Activated CD8-positive, alpha-beta memory T cell treated with anti-CD3 and anti-CD28 coated beads, Interleukin-2, amount 50 U/mL, for 4 hours (primary cell): Measurements from ENCODE around the gene THEM5.
"Not testable (repeated sequence)": the region's sequence is repeated elsewhere in the genome, so short reads cannot be mapped to it uniquely, and the experiment has no call there.

Experiments
- DNase-seq: peaks from one replicate; pipeline ENCODE4 v3.0.0-alpha.2; 2020

Gene THEM5, protein sequence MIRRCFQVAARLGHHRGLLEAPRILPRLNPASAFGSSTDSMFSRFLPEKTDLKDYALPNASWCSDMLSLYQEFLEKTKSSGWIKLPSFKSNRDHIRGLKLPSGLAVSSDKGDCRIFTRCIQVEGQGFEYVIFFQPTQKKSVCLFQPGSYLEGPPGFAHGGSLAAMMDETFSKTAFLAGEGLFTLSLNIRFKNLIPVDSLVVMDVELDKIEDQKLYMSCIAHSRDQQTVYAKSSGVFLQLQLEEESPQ

DNA sequence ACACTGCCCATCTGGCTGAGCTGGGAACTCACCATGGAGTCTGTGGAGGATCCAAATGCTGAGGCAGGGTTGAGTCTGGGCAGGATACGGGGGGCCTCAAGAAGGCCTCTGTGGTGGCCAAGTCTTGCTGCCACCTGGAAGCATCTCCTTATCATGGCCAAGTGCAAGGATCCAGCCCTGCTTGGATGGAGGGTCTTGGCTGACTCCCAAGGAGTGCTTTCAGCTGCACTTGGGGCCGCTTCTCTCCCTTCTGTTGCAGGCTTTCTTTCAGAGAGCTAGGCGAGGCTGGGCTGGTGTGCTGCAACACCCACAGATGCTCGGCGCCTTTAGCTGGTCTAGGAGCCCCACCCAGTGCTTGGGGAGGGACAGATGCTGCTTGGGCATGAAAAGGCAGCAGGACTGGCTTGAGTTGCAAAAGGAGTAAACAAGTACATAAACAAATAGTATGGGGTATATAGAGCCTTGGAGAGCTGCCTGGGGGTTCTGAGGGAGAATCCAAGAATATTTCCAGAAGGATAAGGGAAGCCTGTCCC is at the start of gene THEM5:
TSS of gene THEM5 (minus strand) at position 302 of the 533 bp plus-strand sequence. CDS start at position 155, 147 bp downstream.
- DNase-seq, result no peak

DNA sequence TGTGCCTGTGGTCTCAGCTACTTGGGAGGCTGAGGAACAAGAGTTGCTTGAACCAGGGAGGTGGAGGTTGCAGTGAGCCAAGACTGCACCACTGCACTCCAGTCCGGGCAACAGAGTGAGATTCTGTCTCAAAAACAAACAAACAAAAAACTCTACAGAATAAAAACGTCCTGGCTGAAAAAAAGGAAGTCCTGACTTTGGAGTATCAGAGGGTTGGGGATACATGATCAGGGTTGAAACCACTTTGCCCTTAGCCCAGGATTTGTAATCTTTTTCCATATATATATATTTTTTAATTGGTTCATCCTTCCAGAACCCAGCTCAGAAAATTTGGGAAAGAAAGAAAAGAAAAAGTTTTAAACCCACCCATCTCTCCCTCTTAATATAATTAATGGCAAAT is 49.3 kb upstream of the THEM5 start:
- DNase-seq, result no peak

DNA sequence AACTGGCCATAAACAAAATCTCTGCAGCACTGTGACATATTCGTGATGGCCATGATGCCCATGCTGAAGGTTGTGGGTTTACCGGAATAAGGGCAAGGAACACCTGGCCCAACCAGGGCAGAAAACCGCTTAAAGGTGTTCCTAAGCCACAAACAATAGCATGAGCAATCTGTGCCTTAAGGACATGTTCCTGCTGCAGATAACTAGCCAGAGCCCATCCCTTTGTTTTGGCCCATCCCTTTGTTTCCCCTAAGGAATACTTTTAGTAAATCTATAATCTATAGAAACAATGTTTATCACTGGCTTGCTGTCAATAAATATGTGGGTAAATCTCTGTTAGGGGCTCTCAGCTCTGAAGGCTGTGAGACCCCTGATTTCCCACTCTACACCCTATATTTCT is 47.3 kb upstream of the THEM5 start:
- not testable (repeated sequence) for DNase-seq

DNA sequence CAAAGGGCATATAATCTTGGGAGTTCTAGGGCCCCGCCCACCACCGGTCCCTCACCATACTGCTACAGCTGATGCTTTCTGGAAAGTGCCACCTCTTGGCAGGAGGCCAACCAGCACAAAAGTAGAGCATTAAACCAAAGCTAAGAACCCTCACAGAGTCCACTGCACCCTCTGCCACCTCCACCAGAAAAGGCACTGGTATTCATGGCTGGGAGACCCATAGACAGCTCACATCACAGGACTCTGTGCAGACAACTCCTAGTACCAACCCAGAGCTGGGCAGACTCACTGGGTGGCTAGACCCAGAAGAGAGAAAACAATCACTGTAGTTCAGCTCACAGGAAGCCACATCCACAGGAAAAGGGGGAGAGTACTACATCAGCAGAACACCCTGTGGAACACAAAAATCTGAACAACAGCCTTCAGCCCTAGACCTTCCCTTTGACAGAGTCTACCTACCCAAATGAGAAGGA is 45.0 kb upstream of the THEM5 start:
- DNase-seq, result peak; percentile 46

DNA sequence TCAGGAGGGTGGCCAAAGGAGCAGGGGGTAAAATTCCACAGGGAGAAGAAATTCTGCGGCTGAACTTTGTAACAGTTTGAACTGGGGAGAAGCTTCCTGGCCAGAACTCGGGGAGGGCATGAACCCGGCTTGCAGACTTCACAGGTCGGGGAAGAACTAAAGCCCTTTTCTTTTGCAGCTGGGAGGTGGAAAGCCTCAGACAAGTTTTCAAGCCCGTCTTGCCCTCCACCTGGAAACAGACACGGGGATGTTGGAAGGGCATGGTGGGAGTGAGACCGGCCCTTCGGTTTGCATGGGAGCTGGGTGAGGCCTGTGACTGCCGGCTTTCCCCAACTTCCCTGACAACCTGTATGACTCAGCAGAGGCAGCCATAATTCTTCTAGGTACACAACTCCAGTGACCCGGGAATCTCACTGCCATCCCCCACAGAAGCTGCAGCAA is 44.5 kb upstream of the THEM5 start:
- no peak for DNase-seq

DNA sequence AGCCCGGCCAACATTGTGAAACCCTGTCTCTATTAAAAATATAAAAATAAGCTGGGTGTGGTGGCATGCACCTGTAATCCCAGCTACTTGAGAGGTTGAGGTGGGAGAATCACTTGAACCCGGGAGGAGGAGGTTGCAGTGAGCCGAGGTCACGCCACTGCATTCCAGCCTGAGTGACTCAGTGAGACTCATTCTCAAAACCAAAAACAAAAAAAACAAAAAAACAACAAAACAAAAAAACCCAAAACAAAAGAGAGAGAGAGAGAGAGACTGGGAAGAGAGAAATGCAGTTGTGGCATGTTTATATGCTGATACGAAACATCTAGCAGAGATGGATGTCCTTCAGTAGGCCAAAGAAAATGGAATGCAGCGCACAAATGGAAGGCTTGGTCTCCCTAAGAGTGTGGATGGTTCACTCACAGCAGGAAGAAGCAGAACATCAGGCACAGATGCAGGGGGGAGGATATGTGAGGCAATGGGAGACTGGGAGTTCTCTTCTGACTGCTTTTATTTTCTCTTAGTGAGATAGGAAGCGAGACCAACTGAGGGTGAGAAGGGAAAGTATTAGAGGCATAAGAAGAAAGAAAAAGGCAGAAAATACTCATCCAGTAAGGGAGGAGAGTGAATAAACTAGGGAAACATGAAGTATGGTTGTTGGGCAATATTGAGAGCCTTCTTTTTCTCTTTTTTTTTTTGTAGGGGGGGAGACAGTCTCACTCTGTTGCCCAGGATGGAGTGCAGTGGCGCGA is 39.8 kb upstream of the THEM5 start:
- no peak for DNase-seq

DNA sequence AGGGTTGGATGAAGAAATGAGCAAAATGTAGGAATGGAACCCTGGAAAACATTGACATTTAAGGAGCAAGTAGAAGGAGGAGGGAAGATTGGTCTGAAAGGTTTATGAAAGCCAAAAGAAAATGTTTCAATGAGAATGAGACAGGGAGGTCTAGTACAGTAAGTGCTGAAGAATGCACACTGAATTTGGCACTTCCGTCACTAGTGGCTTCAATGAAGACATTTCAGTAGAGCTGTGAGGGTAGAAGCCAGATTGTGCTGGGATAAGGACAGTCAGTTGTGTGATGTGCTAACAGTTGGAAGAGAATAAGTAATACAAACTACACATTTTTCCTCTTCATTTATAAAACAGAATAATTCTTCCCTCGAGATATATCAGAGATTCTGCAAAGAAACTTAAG is 38.7 kb upstream of the THEM5 start:
- DNase-seq, result no peak

DNA sequence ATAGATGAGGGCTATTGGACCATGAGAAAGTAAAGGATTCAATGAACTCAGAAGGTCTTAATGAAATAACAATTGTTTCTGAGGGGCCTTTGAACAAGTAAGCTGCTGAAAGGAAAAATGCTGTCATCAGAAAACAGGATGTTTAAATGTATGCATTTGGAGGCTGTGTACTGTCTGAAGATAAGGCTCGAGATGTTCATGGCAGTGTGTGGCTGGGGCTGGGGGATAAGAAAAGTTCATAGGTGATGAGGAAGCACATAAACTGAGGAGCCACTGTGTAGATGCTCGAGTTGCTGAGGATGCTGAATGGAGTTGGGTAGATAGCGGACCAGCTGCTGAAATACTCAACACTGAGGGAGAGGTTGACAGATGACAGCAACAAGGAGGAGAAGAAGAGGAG is 38.0 kb upstream of the THEM5 start:
- DNase-seq, result no peak

DNA sequence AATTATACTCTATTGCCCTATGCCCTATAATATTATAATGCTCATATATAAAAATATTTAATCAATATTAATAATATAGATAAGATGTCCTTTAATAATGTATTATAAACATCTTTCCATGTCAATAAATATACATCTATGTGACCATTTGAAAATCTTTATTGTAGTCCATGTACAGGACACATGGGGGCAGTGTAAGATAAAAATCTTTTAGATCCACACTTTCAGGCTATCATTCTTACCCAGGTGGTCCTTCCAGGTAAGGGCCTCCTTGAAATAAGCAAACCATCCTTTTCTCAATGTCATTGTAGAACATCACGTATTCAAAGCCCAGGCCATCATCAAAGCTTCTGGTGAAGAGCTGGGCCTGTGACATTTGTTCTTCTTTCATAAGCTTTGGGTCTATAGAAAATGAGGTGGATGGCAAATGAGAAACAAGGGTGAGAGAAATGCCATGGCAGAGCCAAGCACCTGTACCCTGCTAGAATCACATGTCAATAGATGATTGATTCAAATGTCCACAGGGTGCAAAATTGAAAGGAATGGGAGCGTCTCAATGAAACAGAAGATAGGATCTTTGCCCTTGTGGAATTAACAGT is 35.6 kb upstream of the THEM5 start:
- no peak for DNase-seq

DNA sequence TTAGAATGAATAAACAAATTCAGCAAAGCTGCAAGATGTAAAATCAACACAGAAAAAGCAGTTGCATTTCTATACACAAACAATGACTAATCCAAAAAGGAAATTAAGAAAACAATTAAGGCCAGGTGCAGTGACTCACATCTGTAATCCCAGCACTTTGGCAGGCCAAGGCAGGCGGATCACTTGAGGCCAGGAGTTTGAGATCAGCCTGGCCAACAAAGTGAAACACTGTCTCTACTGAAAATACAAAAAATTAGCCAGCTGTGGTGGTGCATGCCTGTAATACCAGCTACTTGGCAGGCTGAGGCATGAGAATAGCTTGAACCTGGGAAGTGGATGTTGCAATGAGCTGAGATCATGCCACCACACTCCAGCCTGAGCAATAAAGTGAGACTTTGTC is 33.5 kb upstream of the THEM5 start:
- DNase-seq, result no peak

DNA sequence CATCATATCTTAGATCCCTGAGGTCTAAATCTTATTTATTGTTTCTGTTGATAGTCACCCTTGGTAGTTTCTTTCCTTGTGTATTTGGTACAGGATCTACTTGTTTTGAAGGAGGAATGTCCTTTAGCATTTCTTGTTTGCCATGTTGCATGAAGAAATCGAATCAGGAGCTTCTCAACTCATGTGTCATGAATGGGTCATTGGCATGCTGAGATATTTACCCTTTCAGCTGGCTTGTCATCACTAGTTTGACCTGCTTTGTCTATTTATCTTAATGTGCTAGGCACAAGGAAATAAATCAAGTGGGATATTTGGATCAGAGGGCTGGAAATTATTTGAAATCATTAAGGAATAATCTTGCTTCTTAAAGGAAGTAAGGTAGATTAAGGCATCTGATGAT is 32.0 kb upstream of the THEM5 start:
- no peak for DNase-seq

DNA sequence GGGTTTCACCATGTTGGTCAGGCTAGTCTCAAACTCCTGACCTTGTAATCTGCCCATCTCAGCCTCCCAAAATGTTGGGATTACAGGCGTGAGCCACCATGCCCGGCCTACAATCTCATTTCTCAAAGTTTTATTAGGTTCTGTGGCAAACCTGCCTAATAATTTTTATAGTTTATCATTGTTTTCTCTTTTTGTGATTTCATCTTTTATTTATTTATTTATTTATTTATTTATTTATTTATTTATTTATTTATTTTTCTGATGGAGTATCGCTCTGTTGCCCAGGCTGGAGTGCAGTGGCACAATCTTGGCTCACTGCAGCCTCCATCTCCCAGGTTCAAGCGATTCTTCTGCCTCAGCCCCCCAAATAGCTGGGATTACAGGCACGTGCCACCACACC is 31.4 kb upstream of the THEM5 start:
- DNase-seq, result not testable (repeated sequence)

DNA sequence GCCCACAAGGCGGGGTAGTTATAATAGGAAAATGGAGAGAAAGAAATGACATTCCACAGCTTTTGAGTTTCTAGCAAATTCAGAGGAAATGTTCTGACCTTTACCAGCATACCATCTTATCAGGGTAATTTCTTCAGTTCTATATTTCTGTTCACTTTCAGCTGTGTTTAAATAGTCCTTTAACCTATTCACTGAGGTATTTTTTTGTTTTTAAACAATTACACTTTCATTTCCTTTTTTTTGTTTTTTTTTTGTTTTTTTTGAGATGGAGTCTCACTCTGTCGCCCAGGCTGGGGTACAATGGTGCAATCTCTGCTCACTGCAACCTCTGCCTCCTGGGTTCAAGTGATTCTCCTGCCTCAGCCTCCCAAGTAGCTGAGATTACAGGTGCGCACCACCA is 30.9 kb upstream of the THEM5 start:
- not testable (repeated sequence) for DNase-seq

DNA sequence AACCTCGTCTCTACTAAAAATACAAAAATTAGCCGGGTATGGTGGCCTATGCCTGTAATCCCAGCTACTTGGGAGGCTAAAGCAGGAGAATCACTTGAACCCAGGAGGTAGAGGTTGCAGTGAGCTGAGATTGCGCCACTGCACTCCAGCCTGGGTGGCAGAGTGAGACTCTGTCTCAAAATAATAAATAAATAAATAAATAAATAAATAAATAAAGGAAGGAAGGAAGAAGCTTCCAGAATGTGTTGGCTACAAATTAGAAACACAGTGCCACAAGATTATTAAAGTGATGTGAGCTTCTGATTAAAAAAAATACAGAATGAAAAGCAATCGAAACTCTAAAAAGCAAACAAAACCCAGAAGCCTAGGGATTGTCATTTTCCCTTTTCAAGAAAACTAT is 30.4 kb upstream of the THEM5 start:
- not testable (repeated sequence) for DNase-seq

DNA sequence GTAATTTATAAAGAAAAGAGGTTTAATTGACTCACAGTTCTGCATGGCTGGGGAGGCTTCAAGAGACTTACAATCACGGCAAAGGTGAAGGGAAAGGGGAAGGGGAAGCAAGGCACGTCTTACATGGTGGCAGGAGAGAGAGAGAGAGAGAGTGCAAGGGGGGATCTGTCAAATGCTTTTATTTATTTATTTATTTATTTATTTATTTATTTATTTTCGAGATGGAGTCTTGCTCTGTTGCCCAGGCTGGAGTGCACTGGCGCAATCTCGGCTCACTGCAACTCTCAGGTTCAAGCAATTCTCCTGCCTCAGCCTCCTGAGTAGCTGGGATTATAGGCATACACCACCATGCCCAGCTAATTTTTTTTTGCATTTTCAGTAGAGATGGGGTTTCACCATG is 29.4 kb upstream of the THEM5 start:
- not testable (repeated sequence) for DNase-seq

DNA sequence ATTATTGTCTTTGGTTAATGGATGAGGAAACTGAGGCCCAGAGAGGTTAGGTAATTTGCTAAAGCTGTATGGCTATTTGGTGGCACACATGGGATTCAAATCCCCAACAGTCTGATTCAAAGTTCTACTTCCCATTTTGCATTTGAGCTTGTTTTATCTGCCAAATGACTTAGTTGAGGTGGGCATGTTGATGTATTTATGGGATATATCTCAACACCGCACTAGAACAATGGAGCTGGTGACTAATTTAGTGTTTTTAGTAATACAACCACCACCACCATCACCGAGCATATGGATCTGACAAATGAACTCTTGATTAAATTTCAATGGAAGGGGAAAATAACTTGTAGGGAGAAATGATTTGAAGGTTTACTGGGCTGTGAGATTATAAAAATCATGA is 29.0 kb upstream of the THEM5 start:
- DNase-seq, result no peak

DNA sequence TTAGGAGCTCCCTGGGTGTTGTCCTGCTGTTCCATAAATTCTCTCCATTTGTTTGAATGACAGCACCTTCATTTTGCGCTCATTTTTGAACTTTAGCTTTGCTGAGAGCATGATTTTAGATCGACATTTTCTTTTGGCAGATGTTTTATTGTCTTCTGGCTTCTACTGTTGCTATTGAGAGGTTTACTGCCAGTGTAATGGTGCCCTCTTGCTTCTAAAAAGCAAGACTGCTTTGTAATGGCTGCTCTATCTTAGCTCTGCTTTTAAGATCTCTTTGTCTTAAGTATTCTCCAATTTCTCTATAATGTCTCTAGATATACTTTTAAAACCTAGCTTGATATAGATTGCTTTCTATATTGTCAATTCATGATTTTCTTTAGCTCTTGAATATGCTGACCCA is 28.0 kb upstream of the THEM5 start:
- no peak for DNase-seq

DNA sequence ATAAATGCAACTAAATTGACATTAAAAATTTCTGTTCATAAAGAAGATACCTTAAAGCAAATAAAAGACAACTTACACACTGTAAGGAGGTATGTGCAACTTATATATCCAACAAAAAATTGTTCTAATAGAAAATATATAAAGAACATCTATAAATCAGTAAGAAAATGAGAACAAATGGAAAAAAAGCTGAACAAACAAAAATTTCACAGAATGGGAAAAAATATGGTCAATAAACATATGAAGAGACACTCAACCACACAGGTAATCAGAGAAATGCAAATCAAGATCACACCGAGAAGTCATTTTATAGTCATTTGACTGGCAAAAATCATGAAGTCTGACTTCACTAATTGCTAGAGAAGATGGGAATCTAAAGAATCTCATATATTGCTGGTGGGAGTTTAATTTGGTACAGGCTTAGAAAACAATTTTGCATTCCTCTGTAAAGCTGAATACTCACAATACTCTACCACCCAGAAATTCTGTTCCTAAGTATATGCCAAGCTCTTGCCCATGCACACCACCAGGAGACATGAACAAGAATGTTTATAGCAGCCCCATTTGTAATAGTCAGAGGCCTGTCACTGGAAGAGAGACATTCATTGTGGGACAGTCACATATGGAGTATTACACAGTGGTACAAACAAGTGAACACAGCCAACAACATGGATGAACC is 22.0 kb upstream of the THEM5 start:
- DNase-seq, result no peak

DNA sequence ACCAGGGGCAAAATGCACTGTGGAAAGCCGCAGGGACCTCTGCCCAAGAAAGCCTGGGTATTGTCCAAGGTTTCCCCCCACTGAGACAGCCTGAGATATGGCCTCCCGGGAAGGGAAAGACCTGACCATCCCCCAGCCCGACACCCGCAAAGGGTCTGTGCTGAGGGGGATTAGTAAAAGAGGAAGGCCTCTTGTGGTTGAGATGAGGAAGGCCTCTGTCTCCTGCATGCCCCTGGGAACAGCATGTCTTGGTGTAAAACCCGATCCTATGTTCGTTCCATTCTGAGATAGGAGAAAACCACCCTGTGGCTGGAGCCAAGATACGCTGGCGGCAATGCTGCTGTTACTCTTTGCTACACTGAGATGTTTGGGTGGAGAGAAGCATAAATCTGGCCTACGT is 19.3 kb upstream of the THEM5 start:
- DNase-seq, result not testable (repeated sequence)

DNA sequence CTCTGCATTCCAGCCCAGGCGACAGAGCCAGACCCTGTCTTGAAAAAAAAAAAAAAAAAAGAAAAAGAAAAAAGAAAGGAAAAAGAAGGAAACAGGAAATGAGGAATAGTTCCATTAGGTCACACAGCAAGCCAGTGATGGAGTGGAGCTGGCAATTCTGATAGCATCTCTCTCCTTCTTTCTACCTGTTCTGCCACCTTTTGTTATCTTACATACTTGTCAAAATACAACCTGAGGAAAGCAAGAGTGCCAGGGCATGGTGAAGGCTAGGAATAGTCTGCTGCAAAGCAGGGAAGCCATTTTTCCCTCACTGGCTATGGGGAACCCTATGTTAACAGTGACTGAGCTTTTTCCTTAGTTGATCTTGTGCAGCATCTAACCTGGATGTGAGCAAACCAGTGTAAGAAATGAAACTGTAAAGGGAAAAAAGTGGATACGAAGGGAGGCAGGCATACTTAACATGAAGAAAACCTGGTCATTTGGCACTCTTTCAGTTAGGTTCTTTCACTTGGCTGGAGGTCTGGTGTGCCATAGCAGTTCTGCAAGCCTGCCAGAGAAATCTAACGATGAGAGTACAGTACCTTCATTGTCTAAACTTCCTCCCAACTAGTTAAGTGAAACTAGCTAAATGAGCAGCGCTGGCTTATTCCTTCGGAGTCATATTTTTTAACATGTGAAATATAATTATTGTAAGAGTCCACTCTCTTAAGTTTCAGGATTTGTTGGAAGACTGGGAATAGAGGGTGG is 17.9 kb upstream of the THEM5 start:
- no peak for DNase-seq

DNA sequence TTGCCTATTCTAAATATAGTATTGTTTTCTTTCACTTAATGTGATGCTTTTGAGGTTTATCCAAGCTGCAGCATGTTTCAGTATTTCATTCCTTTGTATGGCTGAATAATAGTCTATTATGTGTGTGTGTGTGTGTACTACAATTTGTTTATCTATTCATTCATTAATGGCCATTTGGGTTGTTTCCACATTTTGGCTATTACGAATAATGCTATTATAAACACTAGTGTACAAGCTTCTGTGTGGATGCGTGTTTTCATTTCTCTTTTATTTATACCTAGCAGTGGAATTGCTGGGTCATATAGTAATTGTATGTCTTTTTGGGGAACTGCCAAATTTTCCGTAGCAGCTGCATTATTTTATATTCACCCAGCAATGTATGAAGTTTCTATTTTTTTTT is 15.0 kb upstream of the THEM5 start:
- DNase-seq, result no peak

DNA sequence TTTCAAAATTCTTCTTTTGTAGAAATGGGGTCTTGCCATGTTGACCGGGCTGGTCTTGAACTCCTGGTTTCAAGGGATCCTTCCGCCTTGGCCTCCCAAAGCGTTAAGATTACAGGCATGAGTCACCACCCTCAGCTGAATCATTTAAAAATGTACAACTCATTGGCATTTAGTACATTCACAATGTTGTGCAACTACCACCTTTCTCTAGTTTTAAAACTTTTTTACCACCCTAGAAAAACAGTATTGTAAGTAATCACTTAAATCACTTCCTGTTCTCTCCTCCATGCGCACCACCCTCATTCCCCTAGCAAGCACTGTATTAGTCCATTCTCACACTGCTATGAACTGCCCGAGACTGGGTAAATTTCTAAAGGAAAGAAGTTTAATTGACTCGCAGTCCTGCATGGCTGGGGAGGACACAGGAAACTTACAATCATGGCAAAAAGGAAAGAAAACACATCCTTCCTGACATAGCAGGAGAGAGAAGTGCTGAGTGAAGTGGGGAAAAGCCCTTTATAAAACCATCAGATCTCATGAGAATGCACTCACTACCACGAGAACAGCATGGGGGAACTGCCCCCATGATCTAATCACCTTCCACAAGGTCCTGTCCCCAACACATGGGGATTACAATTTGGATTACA is 14.4 kb upstream of the THEM5 start:
- no peak for DNase-seq
